22Rv1 (cell line): ENCODE data around the gene C11orf98.

ENCODE experiments used
- H3K27ac ChIP-seq: fragments of 450-650 bp; 2 replicates; pipeline ENCODE4 v1.5.1; 2017
- ZFX ChIP-seq: fragments of 450-650 bp; IDR thresholded peaks from 2 replicates; pipeline ENCODE4 v1.6.1; 2017; ENCODE audit warnings: antibody characterized with exemption, borderline replicate concordance
- TF ChIP-seq, protein P1 (sequence below): fragments of 450-650 bp; IDR thresholded peaks from 2 replicates; pipeline ENCODE4 v1.5.1; 2017; ENCODE audit warnings: mild to moderate bottlenecking

Gene C11orf98

DNA sequence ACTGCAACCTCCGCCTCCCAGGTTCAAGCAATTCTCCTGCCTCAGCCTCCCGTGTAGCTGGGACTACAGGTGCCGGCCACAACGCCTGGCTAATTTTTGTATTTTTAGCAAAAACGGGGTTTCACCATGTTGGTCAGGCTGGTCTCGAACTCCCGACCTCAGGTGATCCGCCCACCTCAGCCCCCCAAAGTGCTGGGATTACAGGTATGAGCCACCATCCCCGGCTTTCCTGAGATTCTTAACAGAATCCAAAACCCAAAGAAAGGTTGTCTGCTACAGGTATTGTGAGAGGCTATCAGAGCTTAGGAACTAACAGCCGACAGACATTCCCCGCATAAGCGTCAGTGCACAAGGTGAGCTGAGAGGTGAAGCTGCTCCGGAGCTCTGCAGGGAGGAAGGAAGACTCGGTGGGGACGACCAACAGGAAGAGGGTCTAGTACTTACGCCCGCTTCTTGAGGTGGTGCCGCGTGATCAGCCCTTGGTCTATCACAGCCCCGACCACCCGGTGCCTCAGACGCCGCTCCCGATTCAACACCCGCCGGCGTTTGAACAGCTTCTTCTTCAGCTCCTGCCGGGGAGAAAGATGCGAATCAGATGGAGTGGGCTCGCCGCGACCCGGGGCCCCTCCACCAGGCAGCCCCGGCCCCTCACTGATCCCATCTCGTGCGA is 470 bp downstream of the C11orf98 start:
- TF ChIP-seq ZFX, result no peak
- TF ChIP-seq, protein P1, sequence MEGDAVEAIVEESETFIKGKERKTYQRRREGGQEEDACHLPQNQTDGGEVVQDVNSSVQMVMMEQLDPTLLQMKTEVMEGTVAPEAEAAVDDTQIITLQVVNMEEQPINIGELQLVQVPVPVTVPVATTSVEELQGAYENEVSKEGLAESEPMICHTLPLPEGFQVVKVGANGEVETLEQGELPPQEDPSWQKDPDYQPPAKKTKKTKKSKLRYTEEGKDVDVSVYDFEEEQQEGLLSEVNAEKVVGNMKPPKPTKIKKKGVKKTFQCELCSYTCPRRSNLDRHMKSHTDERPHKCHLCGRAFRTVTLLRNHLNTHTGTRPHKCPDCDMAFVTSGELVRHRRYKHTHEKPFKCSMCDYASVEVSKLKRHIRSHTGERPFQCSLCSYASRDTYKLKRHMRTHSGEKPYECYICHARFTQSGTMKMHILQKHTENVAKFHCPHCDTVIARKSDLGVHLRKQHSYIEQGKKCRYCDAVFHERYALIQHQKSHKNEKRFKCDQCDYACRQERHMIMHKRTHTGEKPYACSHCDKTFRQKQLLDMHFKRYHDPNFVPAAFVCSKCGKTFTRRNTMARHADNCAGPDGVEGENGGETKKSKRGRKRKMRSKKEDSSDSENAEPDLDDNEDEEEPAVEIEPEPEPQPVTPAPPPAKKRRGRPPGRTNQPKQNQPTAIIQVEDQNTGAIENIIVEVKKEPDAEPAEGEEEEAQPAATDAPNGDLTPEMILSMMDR, result no peak
- H3K27ac ChIP-seq, result peak overlapping the region; percentile 95

DNA sequence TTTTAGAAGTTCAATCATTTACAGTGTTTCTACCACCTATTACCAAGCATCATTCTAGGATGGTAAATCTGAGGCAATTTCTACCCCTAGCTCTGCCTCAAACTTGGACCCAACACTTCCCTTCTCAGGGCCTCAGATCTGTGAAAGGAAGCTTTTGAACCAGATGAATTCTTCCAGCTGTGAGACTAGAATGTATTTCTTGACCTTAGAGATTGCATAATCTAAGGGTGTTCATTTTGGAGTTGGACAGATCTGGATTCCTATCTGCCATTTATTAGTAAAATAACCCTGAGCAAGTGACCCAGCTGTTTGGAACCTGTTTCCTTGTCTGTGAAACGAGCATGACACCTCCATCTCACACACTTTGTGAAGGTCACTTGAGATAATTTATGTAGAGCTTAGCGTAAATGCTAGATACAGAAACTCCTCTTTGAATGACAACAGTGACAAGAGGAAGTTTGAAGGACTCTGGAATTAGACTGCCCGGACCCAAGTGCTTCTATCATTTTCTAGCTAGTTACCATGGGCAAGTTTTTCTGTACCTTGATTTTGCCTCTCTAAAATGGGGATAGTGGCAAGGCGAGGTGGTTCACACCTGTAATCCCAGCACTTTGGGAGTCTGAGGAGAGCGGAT is 8.1 kb downstream of the C11orf98 start:
- TF ChIP-seq ZFX, result no peak
- TF ChIP-seq, protein P1, result no peak

DNA sequence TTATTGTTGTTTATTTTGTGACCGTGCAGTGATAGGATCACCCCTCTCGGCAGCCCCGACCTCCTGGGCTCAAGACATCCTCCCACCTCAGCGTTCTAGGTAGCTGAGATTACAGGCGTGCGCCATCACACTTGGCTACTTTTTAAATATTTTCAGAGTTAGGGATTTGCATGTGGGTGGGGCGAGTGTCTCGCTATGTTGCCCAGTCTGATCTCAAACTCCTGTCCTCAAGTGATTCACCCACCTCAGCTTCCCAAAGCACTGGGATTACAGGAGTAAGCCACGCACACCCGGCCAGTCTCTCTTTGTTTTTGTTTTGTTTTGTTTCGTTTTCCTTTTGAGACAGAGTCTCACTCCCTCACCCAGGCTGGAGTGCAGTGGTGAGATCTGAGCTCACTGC is 10.7 kb downstream of the C11orf98 start:
- TF ChIP-seq, protein P1, result no peak
- no peak for TF ChIP-seq ZFX
- peak overlapping the region; percentile 94 for H3K27ac ChIP-seq

More for the DNA sequence above, 8.1 kb downstream of the C11orf98 start:
- H3K27ac ChIP-seq, result no peak overlapping the region

DNA sequence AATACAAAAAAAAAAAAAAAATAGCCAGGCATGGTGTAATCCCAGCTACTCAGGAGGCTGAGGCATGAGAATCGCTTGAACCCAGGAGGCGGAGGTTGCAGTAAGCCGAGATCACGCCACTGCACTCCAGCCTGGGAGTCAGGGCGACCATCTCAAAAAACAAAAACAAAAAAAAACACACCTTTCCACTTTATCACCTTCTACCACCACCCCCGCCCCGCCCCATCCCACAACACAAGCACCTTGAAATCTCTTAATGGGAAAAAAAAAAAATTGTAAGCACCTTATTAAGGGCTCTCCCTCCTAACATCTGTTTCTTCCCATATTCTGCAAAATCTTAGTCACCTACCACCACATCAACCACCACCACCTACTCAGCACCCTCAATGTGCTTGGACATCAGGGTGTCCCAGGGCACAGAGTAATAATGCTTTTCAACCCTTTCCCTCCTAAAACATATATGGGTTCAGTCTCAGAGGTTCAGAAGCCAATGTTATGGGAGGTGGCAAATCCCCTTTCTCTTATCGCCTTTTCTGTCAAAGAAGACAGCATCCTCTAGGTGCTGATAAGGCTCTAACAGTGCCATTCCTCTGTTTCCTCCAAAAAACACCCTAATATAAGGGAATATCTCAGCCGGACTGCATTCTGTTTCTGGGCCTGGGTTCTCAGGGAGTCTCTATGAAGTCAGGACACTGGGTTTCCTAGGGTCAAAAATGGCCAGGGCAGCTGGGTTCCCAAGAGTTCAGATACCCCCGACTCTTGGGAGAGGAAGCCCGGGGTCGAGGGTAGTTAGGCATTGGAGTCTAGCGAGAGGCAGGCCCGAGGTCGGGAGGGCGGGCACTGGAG is 12.6 kb downstream of the C11orf98 start:
- peak overlapping the region; percentile 94 for H3K27ac ChIP-seq
- TF ChIP-seq, protein P1, result no peak
- TF ChIP-seq ZFX, result no peak

DNA sequence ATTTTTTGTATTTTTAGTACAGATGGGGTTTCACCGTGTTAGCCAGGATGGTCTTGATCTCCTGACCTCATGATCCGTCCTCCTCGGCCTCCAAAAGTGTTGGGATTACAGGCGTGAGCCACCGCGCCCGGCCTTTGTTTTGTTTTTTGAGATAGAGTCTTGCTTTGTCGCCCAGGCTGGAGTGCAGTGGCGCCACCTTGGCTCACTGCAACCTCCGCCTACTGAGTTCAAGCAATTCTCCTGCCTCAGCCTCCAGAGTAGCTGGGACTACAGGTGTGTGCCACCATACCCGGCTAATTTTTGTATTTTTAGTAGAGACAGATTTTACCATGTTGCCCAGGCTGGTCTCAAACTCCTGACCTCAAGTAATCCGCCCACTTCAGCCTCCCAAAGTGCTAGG is 14.7 kb downstream of the C11orf98 start:
- H3K27ac ChIP-seq, result 0 out of 2 replicates have a peak overlapping the region, but pooled peaks have one; percentile 18

DNA sequence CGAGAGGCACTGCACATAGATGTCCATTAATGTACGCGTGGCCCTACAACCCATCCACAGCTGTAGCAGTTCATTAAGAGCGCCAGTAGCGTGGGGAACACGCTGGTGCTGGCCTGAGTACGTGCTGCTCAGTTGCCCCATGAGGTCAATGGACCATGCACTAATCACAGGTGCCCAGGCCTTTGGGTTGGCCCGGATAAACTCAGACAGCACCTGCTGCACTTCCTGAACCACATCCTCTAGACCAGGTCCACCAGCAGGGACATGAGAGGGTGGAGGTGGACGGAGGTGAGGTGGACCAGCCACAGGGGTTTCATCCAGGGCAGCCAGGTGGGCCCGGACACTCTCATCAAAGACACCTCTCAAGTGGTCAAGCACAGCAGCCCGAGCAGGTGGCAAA is 15.5 kb downstream of the C11orf98 start:
- TF ChIP-seq, protein P1, result no peak
- no peak for TF ChIP-seq ZFX

DNA sequence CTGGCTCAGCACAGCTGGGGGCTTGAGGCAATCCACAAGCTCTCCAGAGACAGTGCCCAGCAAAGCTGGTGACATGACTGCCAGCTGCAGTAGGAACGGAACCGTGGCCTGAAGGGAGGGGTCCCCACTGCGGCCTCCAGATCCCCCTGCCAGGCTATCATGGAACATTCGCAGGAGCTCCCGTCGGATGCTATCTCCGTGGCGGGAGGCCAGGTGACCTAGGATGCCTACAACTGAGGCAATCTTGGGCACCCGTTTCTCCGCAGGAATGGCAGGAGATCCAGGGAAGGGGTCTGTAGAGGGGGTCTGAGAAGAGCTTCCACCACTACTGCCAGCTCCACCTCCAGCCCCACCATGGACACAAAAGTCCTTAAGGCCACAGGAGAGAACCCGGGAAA is 16.0 kb downstream of the C11orf98 start:
- no peak for TF ChIP-seq ZFX
- TF ChIP-seq, protein P1, result no peak
- H3K27ac ChIP-seq, result no peak overlapping the region

More for the DNA sequence above, 15.5 kb downstream of the C11orf98 start:
- H3K27ac ChIP-seq, result no peak overlapping the region
